Cardiac fibroblast (primary cell): Measurements from ENCODE around the gene USP1.

Experiments used
- DNase-seq, 2 donors: peaks; one replicate each; pipeline versions ENCODE4 v3.0.0 to v3.0.0-alpha.2; 2010; ENCODE audit warnings: low read depth in 2 of 2
- H3K4me3 ChIP-seq, 2 donors: replicated peaks in 1 of 2; 1 replicate in 1 of 2; 2 replicates in 1 of 2; pipeline ENCODE4 v1.5.1; 2011; ENCODE audit warnings: low read depth in 2 of 2, low read length in 2 of 2, mild to moderate bottlenecking in 2 of 2, moderate library complexity in 1 of 2
- CTCF ChIP-seq: IDR thresholded peaks from one replicate; pipeline ENCODE4 v1.5.1; 2011; ENCODE audit warnings: low read depth, mild to moderate bottlenecking, low read length, inconsistent platforms

Gene USP1

GRCh38 chr1:62407398-62408009, 29.3 kb upstream of the USP1 start:
- no peak overlapping the region for H3K4me3 ChIP-seq
- TF ChIP-seq CTCF, result peak; percentile 67
- DNase-seq, result peak; percentile 70 to 73

- no peak for TF ChIP-seq CTCF
- no peak overlapping the region for H3K4me3 ChIP-seq
- DNase-seq, result no peak
These were observed 21.2 kb upstream of the USP1 start for GRCh38 chr1:62415687-62416086.

GRCh38 chr1:62417351-62417999, 19.4 kb upstream of the USP1 start:
- peak in 1 of 2 donors; percentile 34 for DNase-seq
- no peak for TF ChIP-seq CTCF
- H3K4me3 ChIP-seq, result no peak overlapping the region

GRCh38 chr1:62420214-62420613, 16.6 kb upstream of the USP1 start:
- no peak for TF ChIP-seq CTCF
- H3K4me3 ChIP-seq, result no peak overlapping the region
- no peak for DNase-seq

GRCh38 chr1:62423580-62424242, 13.1 kb upstream of the USP1 start:
- no peak for DNase-seq
- no peak for TF ChIP-seq CTCF
- H3K4me3 ChIP-seq, result no peak overlapping the region

- DNase-seq, result peak in 1 of 2 donors; percentile 19
- no peak for TF ChIP-seq CTCF
- H3K4me3 ChIP-seq, result no peak overlapping the region
These were observed 12.4 kb upstream of the USP1 start for GRCh38 chr1:62424411-62424810.
